Measurements from ENCODE around the gene RANBP1. TPM values are rescaled to one million over a fixed set of nuclear protein-coding genes. Genes with fewer than 3 reads are reported as not detected.

The RANBP1 gene
- total RNA-seq, 1 donor from 2014 or later: 144 TPM

- no peaks in the 10 kb centered on the region for H3K27me3 Mint-ChIP-seq (ENCODE audit: unreplicated experiment)
- peaks cover 5% of the 10 kb centered on the region for H3K4me1 Mint-ChIP-seq (ENCODE audit: low read depth, unreplicated experiment)
- no peak overlapping the region for H3K4me3 Mint-ChIP-seq (ENCODE audit: unreplicated experiment)
- no peak for DNase-seq
- no peaks in the 10 kb centered on the region for H3K36me3 Mint-ChIP-seq (ENCODE audit: unreplicated experiment)
- H3K9me3 Mint-ChIP-seq (ENCODE audit: unreplicated experiment): no peaks in the 10 kb centered on the region
- no peak for TF ChIP-seq CTCF (IDR thresholded peaks at IDR 0.05; ENCODE audit: partially characterized antibody, unreplicated experiment)
- H3K27ac Mint-ChIP-seq (ENCODE audit: unreplicated experiment): peak overlapping the region; percentile 20
These were observed 30.9 kb downstream of the RANBP1 start for GRCh38 chr22:20146777-20147176.

DNA sequence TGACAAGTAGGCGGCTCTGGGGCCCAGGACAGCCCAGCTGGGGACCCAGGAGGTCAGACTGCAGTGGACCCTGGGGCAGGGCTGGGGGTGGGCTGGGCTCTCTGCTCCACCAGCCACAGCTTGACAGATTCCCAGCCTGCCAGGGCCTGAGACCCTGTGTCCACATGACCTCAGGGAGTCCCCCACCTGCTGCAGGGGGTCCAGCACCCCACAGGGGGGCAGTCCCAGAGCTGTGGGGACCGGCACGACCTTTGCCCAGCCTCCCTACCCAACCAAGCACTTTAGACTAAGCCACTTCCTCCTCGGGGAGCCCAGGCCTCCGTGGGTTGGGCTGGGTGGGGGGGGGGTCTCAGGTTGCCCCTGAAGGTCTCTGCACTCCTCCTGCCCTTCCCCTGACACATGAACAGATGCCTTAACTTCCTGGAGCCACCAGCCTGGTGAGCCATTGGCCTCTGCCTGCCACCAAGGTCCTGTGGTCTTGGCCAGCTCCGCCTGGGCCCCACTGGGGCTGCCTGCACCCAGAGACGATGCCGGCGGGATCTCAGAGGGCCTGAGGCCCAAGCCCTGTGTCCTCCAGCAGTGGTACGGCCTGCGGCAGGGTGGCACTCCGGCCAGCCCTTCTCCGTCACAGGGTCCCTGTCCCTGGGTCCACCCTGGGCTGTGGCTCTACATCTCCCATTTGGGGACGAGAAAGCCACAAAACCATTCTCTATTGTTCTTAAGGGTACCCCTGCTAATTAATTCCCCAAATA, 31.5 kb downstream of the RANBP1 start:
- no peak for DNase-seq
- Mint-ChIP-seq H3K27me3 (ENCODE audit: unreplicated experiment) (no peaks in the 10 kb centered on the region), H3K4me1 (ENCODE audit: low read depth, unreplicated experiment) (peaks cover 5% of the 10 kb centered on the region), H3K9me3 (ENCODE audit: unreplicated experiment) (no peaks in the 10 kb centered on the region), H3K27ac (ENCODE audit: unreplicated experiment) (no peak overlapping the region), H3K36me3 (ENCODE audit: unreplicated experiment) (no peaks in the 10 kb centered on the region), H3K4me3 (ENCODE audit: unreplicated experiment) (no peak overlapping the region)
- TF ChIP-seq CTCF (IDR thresholded peaks at IDR 0.05; ENCODE audit: partially characterized antibody, unreplicated experiment): no peak

GRCh38 chr22:20148414-20148813, 32.5 kb downstream of the RANBP1 start:
- Mint-ChIP-seq H3K27ac (ENCODE audit: unreplicated experiment) (no peak overlapping the region), H3K36me3 (ENCODE audit: unreplicated experiment) (no peaks in the 10 kb centered on the region), H3K9me3 (ENCODE audit: unreplicated experiment) (no peaks in the 10 kb centered on the region), H3K4me1 (ENCODE audit: low read depth, unreplicated experiment) (peaks cover 5% of the 10 kb centered on the region), H3K4me3 (ENCODE audit: unreplicated experiment) (no peak overlapping the region), H3K27me3 (ENCODE audit: unreplicated experiment) (no peaks in the 10 kb centered on the region)
- TF ChIP-seq CTCF (IDR thresholded peaks at IDR 0.05; ENCODE audit: partially characterized antibody, unreplicated experiment): no peak
- DNase-seq: no peak

DNA sequence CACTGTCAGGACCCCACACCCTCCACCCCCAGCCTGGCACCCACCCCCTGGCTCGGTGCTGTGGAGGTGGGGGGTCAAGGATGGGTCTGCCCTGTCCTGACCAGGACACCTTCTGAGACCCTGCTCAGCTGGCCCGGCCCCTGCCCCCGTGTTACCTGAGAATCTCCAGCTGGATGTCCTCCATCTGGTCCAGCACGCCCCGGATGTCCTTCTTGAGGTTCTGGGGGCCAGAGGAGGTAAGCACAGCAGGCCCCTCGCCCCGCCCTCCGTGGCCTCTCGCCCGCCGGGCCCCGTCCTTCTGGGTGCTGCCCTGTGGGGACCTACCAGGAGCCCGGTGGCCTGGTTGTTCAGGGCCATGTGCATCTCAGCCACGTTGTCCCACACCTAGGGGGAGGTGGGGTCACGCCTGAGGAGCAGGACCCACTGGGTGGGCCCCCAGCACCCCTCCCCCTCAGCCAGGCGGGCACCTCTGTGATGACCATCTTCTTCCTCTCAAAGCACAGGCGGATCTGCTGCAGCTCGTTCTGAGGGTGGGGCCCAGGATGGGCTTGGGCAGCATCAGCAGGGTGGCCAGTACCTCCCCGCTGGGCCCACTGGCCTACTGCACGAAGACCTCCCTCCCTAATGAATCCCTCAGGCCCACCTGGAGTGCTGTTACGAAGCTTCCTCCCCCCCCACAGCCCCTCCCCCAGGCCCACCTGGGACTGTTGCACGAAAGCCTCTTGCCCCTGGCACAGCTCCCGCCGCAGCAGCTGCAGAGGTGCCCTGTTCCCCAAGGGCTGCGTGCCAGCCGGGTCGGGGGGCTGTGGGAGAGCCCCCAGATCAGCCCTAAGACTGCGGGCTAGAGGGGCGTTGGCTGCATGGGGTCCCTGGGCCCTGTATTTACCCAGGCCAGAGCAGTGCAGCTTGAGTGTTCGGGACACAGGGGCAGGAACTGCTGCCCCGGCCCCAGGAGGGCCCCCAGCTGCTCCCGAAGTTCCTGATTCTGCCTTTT, 33.6 kb downstream of the RANBP1 start:
- Mint-ChIP-seq H3K4me1 (ENCODE audit: low read depth, unreplicated experiment) (peaks cover 8% of the 10 kb centered on the region), H3K27me3 (ENCODE audit: unreplicated experiment) (no peaks in the 10 kb centered on the region), H3K4me3 (ENCODE audit: unreplicated experiment) (no peak overlapping the region)

More for the DNA sequence above, 33.6 kb downstream of the RANBP1 start:
- DNase-seq: no peak
- no peak for TF ChIP-seq CTCF (IDR thresholded peaks at IDR 0.05; ENCODE audit: partially characterized antibody, unreplicated experiment)
- H3K9me3 Mint-ChIP-seq (ENCODE audit: unreplicated experiment): no peaks in the 10 kb centered on the region
- H3K36me3 Mint-ChIP-seq (ENCODE audit: unreplicated experiment): no peaks in the 10 kb centered on the region
- no peak overlapping the region for H3K27ac Mint-ChIP-seq (ENCODE audit: unreplicated experiment)

Measured in glutamatergic neuron (in vitro differentiated cells).